ENCODE data around the gene HMOX2. TPM values are rescaled to one million over a fixed set of nuclear protein-coding genes. Genes with fewer than 3 reads are reported as not detected.

The HMOX2 gene
- total RNA-seq, 4 donors from 2014 or later, result 21.7 to 30.0 (median 28.4) TPM

GRCh38 chr16:4468972-4469371 is 7.2 kb upstream of the HMOX2 start:
- in situ Hi-C loops (cut with MboI; ENCODE audit: low sequenced_read_pairs in 4 of 4) (no loop called here), intact Hi-C loops (cut with DNase I; ENCODE audit: low total_unique reads) (no loop called here)
- H3K36me3 ChIP-seq, result no peaks in the 10 kb centered on the region
- DNase-seq (no peak), ATAC-seq (no peak)
- no peak overlapping the region for H3K4me3 ChIP-seq
- H3K4me1 ChIP-seq, result peaks cover 0 to under 1% of the 10 kb centered on the region in 2 donors
- TF ChIP-seq POLR2A (IDR thresholded peaks at IDR 0.05), result no peak
- TF ChIP-seq CTCF (IDR thresholded peaks at IDR 0.05 in 4 of 5, conservative IDR thresholded peaks at IDR 0.05 in 1 of 5), result no peak
- no peak overlapping the region for H3K27ac ChIP-seq
- no peaks in the 10 kb centered on the region for H3K9me3 ChIP-seq
- peaks cover 0 to 5% (median 4%) of the 10 kb centered on the region in 3 donors for H3K27me3 ChIP-seq

GRCh38 chr16:4471869-4472268 is 4.3 kb upstream of the HMOX2 start:
- Histone ChIP-seq H3K4me3 (no peak overlapping the region), H3K9me3 (no peaks in the 10 kb centered on the region), H3K4me1 (peaks cover 5 to 14% of the 10 kb centered on the region in 2 donors), H3K27me3 (peaks cover 0 to 12% (median 12%) of the 10 kb centered on the region in 3 donors), H3K36me3 (no peaks in the 10 kb centered on the region), H3K27ac (no peak overlapping the region)
- intact Hi-C loops (cut with DNase I; ENCODE audit: low total_unique reads), result no loop called here
- TF ChIP-seq CTCF (IDR thresholded peaks at IDR 0.05 in 4 of 5, conservative IDR thresholded peaks at IDR 0.05 in 1 of 5) (no peak), POLR2A (IDR thresholded peaks at IDR 0.05) (no peak)
- no peak for DNase-seq
- ATAC-seq, result no peak
- in situ Hi-C loops (cut with MboI; ENCODE audit: low sequenced_read_pairs in 4 of 4), result no loop called here

- DNase-seq (no peak), ATAC-seq (no peak)
- H3K27me3 ChIP-seq, result peaks cover 0 to 12% (median 12%) of the 10 kb centered on the region in 3 donors
- intact Hi-C loops (cut with DNase I; ENCODE audit: low total_unique reads), result no loop called here
- H3K4me3 ChIP-seq, result no peak overlapping the region
- H3K27ac ChIP-seq, result no peak overlapping the region
- peaks cover 11 to 22% of the 10 kb centered on the region in 2 donors for H3K4me1 ChIP-seq
- no peaks in the 10 kb centered on the region for H3K9me3 ChIP-seq
- TF ChIP-seq CTCF (IDR thresholded peaks at IDR 0.05 in 4 of 5, conservative IDR thresholded peaks at IDR 0.05 in 1 of 5) (no peak), POLR2A (IDR thresholded peaks at IDR 0.05) (no peak)
- in situ Hi-C loops (cut with MboI; ENCODE audit: low sequenced_read_pairs in 4 of 4), result no loop called here
- no peaks in the 10 kb centered on the region for H3K36me3 ChIP-seq
Measured at GRCh38 chr16:4472880-4473279, 3.3 kb upstream of the HMOX2 start.

- intact Hi-C loops (cut with DNase I; ENCODE audit: low total_unique reads) (no loop called here), in situ Hi-C loops (cut with MboI; ENCODE audit: low sequenced_read_pairs in 4 of 4) (no loop called here)
- no peaks in the 10 kb centered on the region for H3K36me3 ChIP-seq
- peak within 1 kb of the TSS; percentile 59 to 69 (median 62) for H3K4me3 ChIP-seq
- peak within 1 kb of the TSS; percentile 70 to 77 (median 72) for H3K27ac ChIP-seq
- H3K27me3 ChIP-seq, result peaks cover 0 to 12% (median 12%) of the 10 kb centered on the region in 3 donors
- no peaks in the 10 kb centered on the region for H3K9me3 ChIP-seq
- H3K4me1 ChIP-seq, result peaks cover 11 to 22% of the 10 kb centered on the region in 2 donors
- peak; percentile 35 to 37 for ATAC-seq
- peak; percentile 65 to 75 for DNase-seq
- TF ChIP-seq POLR2A (IDR thresholded peaks at IDR 0.05), result peak; percentile 32 to 42
- TF ChIP-seq CTCF (IDR thresholded peaks at IDR 0.05 in 4 of 5, conservative IDR thresholded peaks at IDR 0.05 in 1 of 5), result no peak
Measured at GRCh38 chr16:4474192-4474961, 1.8 kb upstream of the HMOX2 start, which contains the start of gene NMRAL1. TSS of gene NMRAL1 (minus strand) at chr16:4474625. CDS start at chr16:4474132, 493 bp downstream.
